Measurements from ENCODE around the gene KCMF1. TPM values are rescaled to one million over a fixed set of nuclear protein-coding genes. Genes with fewer than 3 reads are reported as not detected.

Gene KCMF1
- polyA plus RNA-seq, 1 donor (not counting 4 experiments of a cell fraction or from before 2014, with no cell fraction given), result 111 TPM

DNA sequence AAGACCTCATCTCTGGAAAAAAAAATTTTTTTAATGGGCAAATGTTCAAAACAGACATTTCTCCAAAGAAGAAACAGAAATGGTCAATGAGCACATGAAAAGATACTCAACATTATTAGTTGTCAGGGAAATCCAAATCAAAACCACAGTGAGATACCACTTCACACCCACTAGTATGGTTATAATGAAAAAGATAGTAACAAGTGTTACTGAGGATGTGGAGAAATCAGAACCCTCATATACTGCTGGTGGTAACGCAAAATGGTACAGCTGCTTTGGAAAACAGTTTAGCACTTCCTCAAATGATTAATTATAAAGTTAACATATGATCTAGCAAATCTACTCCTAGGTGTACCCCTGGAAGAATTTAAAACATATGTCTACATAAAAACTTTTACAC lies 133.3 kb downstream of the KCMF1 start:
- no peak for TF ChIP-seq EZH2 (IDR thresholded peaks at IDR 0.05; ENCODE audit: low read length)
- TF ChIP-seq, protein P1, sequence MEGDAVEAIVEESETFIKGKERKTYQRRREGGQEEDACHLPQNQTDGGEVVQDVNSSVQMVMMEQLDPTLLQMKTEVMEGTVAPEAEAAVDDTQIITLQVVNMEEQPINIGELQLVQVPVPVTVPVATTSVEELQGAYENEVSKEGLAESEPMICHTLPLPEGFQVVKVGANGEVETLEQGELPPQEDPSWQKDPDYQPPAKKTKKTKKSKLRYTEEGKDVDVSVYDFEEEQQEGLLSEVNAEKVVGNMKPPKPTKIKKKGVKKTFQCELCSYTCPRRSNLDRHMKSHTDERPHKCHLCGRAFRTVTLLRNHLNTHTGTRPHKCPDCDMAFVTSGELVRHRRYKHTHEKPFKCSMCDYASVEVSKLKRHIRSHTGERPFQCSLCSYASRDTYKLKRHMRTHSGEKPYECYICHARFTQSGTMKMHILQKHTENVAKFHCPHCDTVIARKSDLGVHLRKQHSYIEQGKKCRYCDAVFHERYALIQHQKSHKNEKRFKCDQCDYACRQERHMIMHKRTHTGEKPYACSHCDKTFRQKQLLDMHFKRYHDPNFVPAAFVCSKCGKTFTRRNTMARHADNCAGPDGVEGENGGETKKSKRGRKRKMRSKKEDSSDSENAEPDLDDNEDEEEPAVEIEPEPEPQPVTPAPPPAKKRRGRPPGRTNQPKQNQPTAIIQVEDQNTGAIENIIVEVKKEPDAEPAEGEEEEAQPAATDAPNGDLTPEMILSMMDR (optimal IDR thresholded peaks at IDR 0.05 in 1 of 3, IDR thresholded peaks at IDR 0.05 in 1 of 3, conservative IDR thresholded peaks at IDR 0.05 in 1 of 3; ENCODE audit: extremely low read depth in 1 of 3, insufficient read depth in 2 of 3, low read length in 3 of 3), result no peak
- Histone ChIP-seq H3K4me1 (ENCODE audit: control insufficient read depth, extremely low read depth, insufficient read depth, low read length) (peaks cover 3% of the 10 kb centered on the region), H3K27me3 (ENCODE audit: control insufficient read depth, extremely low read depth, insufficient read depth, low read length) (no peaks in the 10 kb centered on the region), H3K79me2 (ENCODE audit: control insufficient read depth, insufficient read depth, low read length) (no peaks in the 10 kb centered on the region), H3K36me3 (ENCODE audit: control insufficient read depth in 2 of 2, extremely low read depth in 1 of 2, insufficient read depth in 2 of 2, low read length in 2 of 2) (no peaks in the 10 kb centered on the region), H2AFZ (ENCODE audit: control insufficient read depth, low read length) (no peak overlapping the region), H3K9me1 (ENCODE audit: control insufficient read depth, extremely low read depth, insufficient read depth, low read length) (no peaks in the 10 kb centered on the region), H3K9ac (ENCODE audit: control insufficient read depth, extremely low read depth, insufficient read depth, low read length) (no peak overlapping the region), H3K9me3 (ENCODE audit: control insufficient read depth, low read depth, low read length) (no peaks in the 10 kb centered on the region), H3K4me2 (ENCODE audit: control insufficient read depth, extremely low read depth, insufficient read depth, low read depth, low read length) (no peak overlapping the region), H3K4me3 (ENCODE audit: control insufficient read depth in 2 of 3, extremely low read depth in 1 of 3, insufficient read depth in 2 of 3, low read depth in 1 of 3, low read length in 3 of 3) (no peak overlapping the region), H3K27ac (ENCODE audit: control insufficient read depth, insufficient read depth, low read length) (no peak overlapping the region), H4K20me1 (ENCODE audit: control insufficient read depth, extremely low read depth, insufficient read depth, low read length) (no peaks in the 10 kb centered on the region)
- dilution Hi-C loops (cut with MboI; ENCODE audit: extremely low pct_ligation_motif_present, low sequenced_read_pairs), result no loop called here
- FAIRE-seq (peak; percentile 55), DNase-seq (ENCODE audit: low read depth, low spot score) (no peak)

DNA sequence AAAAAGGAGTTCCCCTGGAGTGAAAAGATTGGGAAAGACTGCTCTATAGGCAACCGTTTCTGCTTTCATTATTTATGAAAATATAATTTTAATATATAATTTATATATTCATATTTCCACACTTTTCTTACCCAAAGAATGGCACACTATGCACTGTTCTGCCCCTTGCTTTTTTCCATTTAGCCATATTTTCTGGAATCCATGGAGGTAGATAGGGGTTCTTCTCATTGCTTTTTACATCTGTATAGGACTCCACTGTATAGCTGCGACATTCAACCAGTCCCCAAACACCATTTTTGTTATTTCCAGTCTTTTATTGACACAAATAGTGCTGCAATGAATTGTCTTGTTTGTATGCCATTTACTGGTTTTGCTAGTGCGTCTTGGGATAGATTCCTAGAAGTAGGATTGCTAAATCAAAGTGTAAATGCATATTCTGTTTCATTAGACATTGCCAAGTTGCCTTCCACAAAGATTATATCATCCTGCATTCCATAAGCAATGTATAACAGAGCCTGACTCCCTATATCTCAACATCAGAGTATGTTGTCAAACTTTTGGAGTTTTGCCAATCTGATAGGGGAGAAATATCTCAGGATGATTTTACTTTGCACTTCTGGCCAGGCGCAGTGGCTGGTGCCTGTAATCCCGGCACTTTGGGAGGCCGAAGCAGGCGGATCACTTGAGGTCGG lies 135.7 kb downstream of the KCMF1 start:
- Histone ChIP-seq H3K9me3 (ENCODE audit: control insufficient read depth, low read depth, low read length) (no peaks in the 10 kb centered on the region), H3K4me3 (ENCODE audit: control insufficient read depth in 2 of 3, extremely low read depth in 1 of 3, insufficient read depth in 2 of 3, low read depth in 1 of 3, low read length in 3 of 3) (no peak overlapping the region), H3K27me3 (ENCODE audit: control insufficient read depth, extremely low read depth, insufficient read depth, low read length) (no peaks in the 10 kb centered on the region), H3K79me2 (ENCODE audit: control insufficient read depth, insufficient read depth, low read length) (no peaks in the 10 kb centered on the region), H4K20me1 (ENCODE audit: control insufficient read depth, extremely low read depth, insufficient read depth, low read length) (no peaks in the 10 kb centered on the region), H3K4me2 (ENCODE audit: control insufficient read depth, extremely low read depth, insufficient read depth, low read depth, low read length) (no peak overlapping the region), H3K36me3 (ENCODE audit: control insufficient read depth in 2 of 2, extremely low read depth in 1 of 2, insufficient read depth in 2 of 2, low read length in 2 of 2) (no peaks in the 10 kb centered on the region), H3K9ac (ENCODE audit: control insufficient read depth, extremely low read depth, insufficient read depth, low read length) (no peak overlapping the region), H2AFZ (ENCODE audit: control insufficient read depth, low read length) (no peak overlapping the region), H3K9me1 (ENCODE audit: control insufficient read depth, extremely low read depth, insufficient read depth, low read length) (no peaks in the 10 kb centered on the region), H3K27ac (ENCODE audit: control insufficient read depth, insufficient read depth, low read length) (no peak overlapping the region), H3K4me1 (ENCODE audit: control insufficient read depth, extremely low read depth, insufficient read depth, low read length) (peaks cover 3% of the 10 kb centered on the region)
- FAIRE-seq (peak; percentile 29), DNase-seq (ENCODE audit: low read depth, low spot score) (peak; percentile 21)
- dilution Hi-C loops (cut with MboI; ENCODE audit: extremely low pct_ligation_motif_present, low sequenced_read_pairs), result no loop called here
- no peak for TF ChIP-seq EZH2 (IDR thresholded peaks at IDR 0.05; ENCODE audit: low read length)
- TF ChIP-seq, protein P1 (optimal IDR thresholded peaks at IDR 0.05 in 1 of 3, IDR thresholded peaks at IDR 0.05 in 1 of 3, conservative IDR thresholded peaks at IDR 0.05 in 1 of 3; ENCODE audit: extremely low read depth in 1 of 3, insufficient read depth in 2 of 3, low read length in 3 of 3), result no peak

Small RNA genes lying within 50 kb of the gene (small RNA-seq; reads per million reads assigned to genes)
- gene AC078974.1 (ENCODE audit: insufficient read length in 3 of 3, low read depth in 3 of 3, low replicate concordance in 1 of 3), result 0 reads per million in 3 experiments

Other genes starting within 250 kb of the KCMF1 start
- gene TRABD2A, start 90.1 kb upstream of the KCMF1 start, polyA plus RNA-seq, result 0.44 to 0.86 TPM (median 0.54 TPM) in 3 replicates
- 1,787 to 7,245 TPM (median 3,595 TPM) in 3 replicates for gene TMSB10, start 65.5 kb upstream of the KCMF1 start, polyA plus RNA-seq
- gene TCF7L1, start 162.2 kb downstream of the KCMF1 start, polyA plus RNA-seq, result 0.82 to 2.6 TPM (median 1.0 TPM) in 3 replicates